Measurements from ENCODE around the gene FAM219A.

The FAM219A gene

DNA sequence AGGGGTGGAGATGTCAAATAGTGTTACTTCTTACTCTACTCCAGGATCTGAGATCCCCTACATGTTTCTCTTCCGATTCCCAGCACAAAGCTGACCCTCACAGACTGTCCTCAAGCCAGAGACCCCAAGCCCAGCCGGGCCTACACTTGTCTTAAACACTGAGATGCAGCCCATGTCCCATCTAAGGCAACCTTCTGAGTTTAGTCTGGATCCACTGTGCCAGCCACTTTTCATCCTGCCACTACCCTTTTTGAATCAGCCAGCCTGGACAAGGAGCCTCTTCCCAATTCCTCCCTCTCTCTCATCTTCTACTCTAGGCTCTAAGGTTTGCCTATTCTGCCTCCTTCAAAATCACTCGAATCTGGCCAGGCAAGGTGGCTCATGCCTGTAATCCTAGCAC, 75.5 kb downstream of the FAM219A start:
- CTCF ChIA-PET, result interaction anchor here (0.8 to 10.7 kb wide), 3 partner anchors 21 to 439 kb away, joined by 3 to 172 read pairs (median 3); no protein-coding TSS in a partner anchor
- Histone ChIP-seq H3K27ac (ENCODE audit: extremely low read depth, low read depth, low read length) (no peak overlapping the region), H3K4me3 (ENCODE audit: low read depth, low read length) (no peak overlapping the region), H3K9me3 (ENCODE audit: control insufficient read depth, insufficient read depth, low read depth, low read length) (no peaks in the 10 kb centered on the region), H3K36me3 (ENCODE audit: control insufficient read depth in 2 of 2, insufficient read depth in 1 of 2, low read length in 2 of 2) (no peaks in the 10 kb centered on the region), H3K4me1 (ENCODE audit: control insufficient read depth, insufficient read depth, low read length) (no peaks in the 10 kb centered on the region)
- POLR2A ChIA-PET, result no interaction called here
- TF ChIP-seq, protein P1, sequence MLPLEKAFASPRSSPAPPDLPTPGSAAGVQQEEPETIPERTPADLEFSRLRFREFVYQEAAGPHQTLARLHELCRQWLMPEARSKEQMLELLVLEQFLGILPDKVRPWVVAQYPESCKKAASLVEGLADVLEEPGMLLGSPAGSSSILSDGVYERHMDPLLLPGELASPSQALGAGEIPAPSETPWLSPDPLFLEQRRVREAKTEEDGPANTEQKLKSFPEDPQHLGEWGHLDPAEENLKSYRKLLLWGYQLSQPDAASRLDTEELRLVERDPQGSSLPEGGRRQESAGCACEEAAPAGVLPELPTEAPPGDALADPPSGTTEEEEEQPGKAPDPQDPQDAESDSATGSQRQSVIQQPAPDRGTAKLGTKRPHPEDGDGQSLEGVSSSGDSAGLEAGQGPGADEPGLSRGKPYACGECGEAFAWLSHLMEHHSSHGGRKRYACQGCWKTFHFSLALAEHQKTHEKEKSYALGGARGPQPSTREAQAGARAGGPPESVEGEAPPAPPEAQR (tag by site-specific recombination; IDR thresholded peaks at IDR 0.05), result no peak
- TF ChIP-seq, protein P2, sequence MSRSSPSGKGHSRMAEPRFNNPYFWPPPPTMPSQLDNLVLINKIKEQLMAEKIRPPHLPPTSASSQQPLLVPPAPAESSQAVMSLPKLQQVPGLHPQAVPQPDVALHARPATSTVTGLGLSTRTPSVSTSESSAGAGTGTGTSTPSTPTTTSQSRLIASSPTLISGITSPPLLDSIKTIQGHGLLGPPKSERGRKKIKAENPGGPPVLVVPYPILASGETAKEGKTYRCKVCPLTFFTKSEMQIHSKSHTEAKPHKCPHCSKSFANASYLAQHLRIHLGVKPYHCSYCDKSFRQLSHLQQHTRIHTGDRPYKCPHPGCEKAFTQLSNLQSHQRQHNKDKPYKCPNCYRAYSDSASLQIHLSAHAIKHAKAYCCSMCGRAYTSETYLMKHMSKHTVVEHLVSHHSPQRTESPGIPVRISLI (tag by site-specific recombination; IDR thresholded peaks at IDR 0.05), result no peak
- TF ChIP-seq ZBTB17 (tag by site-specific recombination; IDR thresholded peaks at IDR 0.05), result 0 out of 2 replicates have a peak, but pooled peaks have one; percentile 18
- TF ChIP-seq ZNF138 (tag by site-specific recombination; IDR thresholded peaks at IDR 0.05; ENCODE audit: borderline replicate concordance), result no peak

DNA sequence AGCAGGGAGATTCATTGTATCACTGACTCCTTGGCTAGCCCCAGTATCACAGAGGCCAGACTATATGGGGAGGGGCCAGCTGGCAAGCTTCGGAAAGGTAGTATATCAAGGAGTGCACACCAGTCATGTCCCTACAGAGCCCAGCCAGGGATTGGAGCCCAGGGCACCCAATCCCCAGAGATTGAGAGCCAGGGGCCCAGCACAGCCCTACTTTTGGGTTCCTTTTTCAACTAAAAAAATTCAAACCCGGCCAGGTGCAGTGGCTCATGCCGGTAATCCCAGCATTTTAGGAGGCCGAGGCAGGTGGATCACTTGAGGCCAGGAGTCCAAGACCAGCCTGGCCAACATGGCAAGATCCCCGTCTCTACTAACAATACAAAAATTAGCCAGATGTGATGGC, 76.3 kb downstream of the FAM219A start:
- Histone ChIP-seq H3K9me3 (ENCODE audit: control insufficient read depth, insufficient read depth, low read depth, low read length) (no peaks in the 10 kb centered on the region), H3K36me3 (ENCODE audit: control insufficient read depth in 2 of 2, insufficient read depth in 1 of 2, low read length in 2 of 2) (no peaks in the 10 kb centered on the region), H3K27ac (ENCODE audit: extremely low read depth, low read depth, low read length) (no peak overlapping the region), H3K4me1 (ENCODE audit: control insufficient read depth, insufficient read depth, low read length) (no peaks in the 10 kb centered on the region), H3K4me3 (ENCODE audit: low read depth, low read length) (no peak overlapping the region)
- CTCF ChIA-PET, result interaction anchor here (0.8 to 10.7 kb wide), 5 partner anchors 11 to 438 kb away, joined by 3 to 172 read pairs (median 4); no protein-coding TSS in a partner anchor
- TF ChIP-seq ZNF610 (tag by site-specific recombination; IDR thresholded peaks at IDR 0.05; ENCODE audit: borderline replicate concordance) (no peak), ZNF830 (tag by site-specific recombination; IDR thresholded peaks at IDR 0.05; ENCODE audit: low read depth) (no peak), HOXA7 (CRISPR knock-in tag; IDR thresholded peaks at IDR 0.05; ENCODE audit: borderline replicate concordance) (no peak), SP3 (tag by site-specific recombination; IDR thresholded peaks at IDR 0.05) (no peak), KLF8 (tag by site-specific recombination; IDR thresholded peaks at IDR 0.05) (no peak), ZNF560 (tag by site-specific recombination; IDR thresholded peaks at IDR 0.05; ENCODE audit: borderline replicate concordance) (no peak)
- TF ChIP-seq, protein P3, sequence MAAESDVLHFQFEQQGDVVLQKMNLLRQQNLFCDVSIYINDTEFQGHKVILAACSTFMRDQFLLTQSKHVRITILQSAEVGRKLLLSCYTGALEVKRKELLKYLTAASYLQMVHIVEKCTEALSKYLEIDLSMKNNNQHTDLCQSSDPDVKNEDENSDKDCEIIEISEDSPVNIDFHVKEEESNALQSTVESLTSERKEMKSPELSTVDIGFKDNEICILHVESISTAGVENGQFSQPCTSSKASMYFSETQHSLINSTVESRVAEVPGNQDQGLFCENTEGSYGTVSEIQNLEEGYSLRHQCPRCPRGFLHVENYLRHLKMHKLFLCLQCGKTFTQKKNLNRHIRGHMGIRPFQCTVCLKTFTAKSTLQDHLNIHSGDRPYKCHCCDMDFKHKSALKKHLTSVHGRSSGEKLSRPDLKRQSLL (tag by site-specific recombination; IDR thresholded peaks at IDR 0.05), result no peak
- TF ChIP-seq, protein P4, sequence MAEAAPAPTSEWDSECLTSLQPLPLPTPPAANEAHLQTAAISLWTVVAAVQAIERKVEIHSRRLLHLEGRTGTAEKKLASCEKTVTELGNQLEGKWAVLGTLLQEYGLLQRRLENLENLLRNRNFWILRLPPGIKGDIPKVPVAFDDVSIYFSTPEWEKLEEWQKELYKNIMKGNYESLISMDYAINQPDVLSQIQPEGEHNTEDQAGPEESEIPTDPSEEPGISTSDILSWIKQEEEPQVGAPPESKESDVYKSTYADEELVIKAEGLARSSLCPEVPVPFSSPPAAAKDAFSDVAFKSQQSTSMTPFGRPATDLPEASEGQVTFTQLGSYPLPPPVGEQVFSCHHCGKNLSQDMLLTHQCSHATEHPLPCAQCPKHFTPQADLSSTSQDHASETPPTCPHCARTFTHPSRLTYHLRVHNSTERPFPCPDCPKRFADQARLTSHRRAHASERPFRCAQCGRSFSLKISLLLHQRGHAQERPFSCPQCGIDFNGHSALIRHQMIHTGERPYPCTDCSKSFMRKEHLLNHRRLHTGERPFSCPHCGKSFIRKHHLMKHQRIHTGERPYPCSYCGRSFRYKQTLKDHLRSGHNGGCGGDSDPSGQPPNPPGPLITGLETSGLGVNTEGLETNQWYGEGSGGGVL (tag by site-specific recombination; IDR thresholded peaks at IDR 0.05), result no peak
- TF ChIP-seq, protein P5, sequence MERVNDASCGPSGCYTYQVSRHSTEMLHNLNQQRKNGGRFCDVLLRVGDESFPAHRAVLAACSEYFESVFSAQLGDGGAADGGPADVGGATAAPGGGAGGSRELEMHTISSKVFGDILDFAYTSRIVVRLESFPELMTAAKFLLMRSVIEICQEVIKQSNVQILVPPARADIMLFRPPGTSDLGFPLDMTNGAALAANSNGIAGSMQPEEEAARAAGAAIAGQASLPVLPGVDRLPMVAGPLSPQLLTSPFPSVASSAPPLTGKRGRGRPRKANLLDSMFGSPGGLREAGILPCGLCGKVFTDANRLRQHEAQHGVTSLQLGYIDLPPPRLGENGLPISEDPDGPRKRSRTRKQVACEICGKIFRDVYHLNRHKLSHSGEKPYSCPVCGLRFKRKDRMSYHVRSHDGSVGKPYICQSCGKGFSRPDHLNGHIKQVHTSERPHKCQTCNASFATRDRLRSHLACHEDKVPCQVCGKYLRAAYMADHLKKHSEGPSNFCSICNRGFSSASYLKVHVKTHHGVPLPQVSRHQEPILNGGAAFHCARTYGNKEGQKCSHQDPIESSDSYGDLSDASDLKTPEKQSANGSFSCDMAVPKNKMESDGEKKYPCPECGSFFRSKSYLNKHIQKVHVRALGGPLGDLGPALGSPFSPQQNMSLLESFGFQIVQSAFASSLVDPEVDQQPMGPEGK (tag by site-specific recombination; IDR thresholded peaks at IDR 0.05), result no peak
- POLR2A ChIA-PET, result no interaction called here

DNA sequence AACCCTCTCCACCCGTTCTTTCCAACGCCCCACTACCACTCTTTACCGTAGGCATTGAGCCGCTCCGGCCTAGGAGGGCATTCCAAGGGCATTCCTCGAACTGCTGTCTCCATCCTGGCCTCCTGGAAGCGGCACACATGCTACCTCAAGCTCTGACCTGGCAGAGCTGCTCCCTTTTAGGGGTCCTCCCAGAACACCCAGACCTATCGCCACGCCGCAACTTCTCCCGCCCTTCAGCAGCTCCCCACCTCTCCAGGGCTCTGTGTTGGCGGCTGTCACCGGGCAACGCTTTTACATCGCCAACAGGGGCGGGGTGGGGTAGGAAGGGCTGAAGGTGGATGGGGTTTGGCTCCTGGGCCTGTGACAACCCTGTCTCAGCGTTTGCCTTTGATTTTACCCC, 77.0 kb downstream of the FAM219A start:
- Histone ChIP-seq H3K4me3 (ENCODE audit: low read depth, low read length) (no peak overlapping the region), H3K27ac (ENCODE audit: extremely low read depth, low read depth, low read length) (no peak overlapping the region), H3K9me3 (ENCODE audit: control insufficient read depth, insufficient read depth, low read depth, low read length) (no peaks in the 10 kb centered on the region), H3K36me3 (ENCODE audit: control insufficient read depth in 2 of 2, insufficient read depth in 1 of 2, low read length in 2 of 2) (no peaks in the 10 kb centered on the region), H3K4me1 (ENCODE audit: control insufficient read depth, insufficient read depth, low read length) (no peaks in the 10 kb centered on the region)
- ChIA-PET CTCF (interaction anchor here (0.9 to 10.7 kb wide), 4 partner anchors 12 to 210 kb away, joined by 3 to 172 read pairs (median 5); no protein-coding TSS in a partner anchor), POLR2A (interaction anchor here (0.7 kb wide), 1 partner anchor 248 kb away, joined by 3 read pairs; the partner anchor contains the start of gene ARID3C)
- no peak for TF ChIP-seq ZIC2 (tag by site-specific recombination; IDR thresholded peaks at IDR 0.05)
- TF ChIP-seq, protein P6, sequence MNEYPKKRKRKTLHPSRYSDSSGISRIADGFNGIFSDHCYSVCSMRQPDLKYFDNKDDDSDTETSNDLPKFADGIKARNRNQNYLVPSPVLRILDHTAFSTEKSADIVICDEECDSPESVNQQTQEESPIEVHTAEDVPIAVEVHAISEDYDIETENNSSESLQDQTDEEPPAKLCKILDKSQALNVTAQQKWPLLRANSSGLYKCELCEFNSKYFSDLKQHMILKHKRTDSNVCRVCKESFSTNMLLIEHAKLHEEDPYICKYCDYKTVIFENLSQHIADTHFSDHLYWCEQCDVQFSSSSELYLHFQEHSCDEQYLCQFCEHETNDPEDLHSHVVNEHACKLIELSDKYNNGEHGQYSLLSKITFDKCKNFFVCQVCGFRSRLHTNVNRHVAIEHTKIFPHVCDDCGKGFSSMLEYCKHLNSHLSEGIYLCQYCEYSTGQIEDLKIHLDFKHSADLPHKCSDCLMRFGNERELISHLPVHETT (tag by site-specific recombination; IDR thresholded peaks at IDR 0.05), result no peak
- no peak for TF ChIP-seq ZNF626 (tag by site-specific recombination; IDR thresholded peaks at IDR 0.05)
- no peak for TF ChIP-seq ZBTB48 (tag by site-specific recombination; IDR thresholded peaks at IDR 0.05)
- TF ChIP-seq WT1 (tag by site-specific recombination; IDR thresholded peaks at IDR 0.05), result no peak
- TF ChIP-seq ZNF747 (tag by site-specific recombination; IDR thresholded peaks at IDR 0.05), result no peak
- TF ChIP-seq ZNF184 (tag by site-specific recombination; IDR thresholded peaks at IDR 0.05), result no peak
- TF ChIP-seq, protein P4 (tag by site-specific recombination; IDR thresholded peaks at IDR 0.05), result no peak

Measured in HEK293 (cell line).